Activated T-helper 1 cell treated with anti-CD3 and anti-CD28 coated beads, Interleukin-12 subunit alpha, Interleukin-12 subunit beta, Interleukin-2, Interleukin-4 antibody, amounts not matched to agents 30 ng/mL and 10 ng/mL and 1 ng/mL, durations not matched to agents 14 hours and 24 hours and 36 hours (primary cell): ENCODE measurements around the gene RPP21. TPM values are rescaled to one million over a fixed set of nuclear protein-coding genes. Genes with fewer than 3 reads are reported as not detected.

Experiments used
- DNase-seq: peaks from one replicate; pipeline ENCODE4 v3.0.0; 2021; ENCODE audit warnings: low spot score
- H3K27ac Mint-ChIP-seq: one replicate; pipeline ENCODE4 v1.8.0; 2021; ENCODE audit warnings: mild to moderate bottlenecking, mixed read lengths
- H3K27me3 Mint-ChIP-seq: one replicate; pipeline ENCODE4 v1.8.0; 2022; ENCODE audit warnings: mild to moderate bottlenecking, moderate library complexity, mixed read lengths; ENCODE audit not compliant: insufficient read depth
- H3K36me3 Mint-ChIP-seq: one replicate; pipeline ENCODE4 v1.8.0; 2021; ENCODE audit warnings: low read depth, mixed read lengths
- H3K4me1 Mint-ChIP-seq: one replicate; pipeline ENCODE4 v1.8.0; 2021; ENCODE audit warnings: low read depth, mixed read lengths
- H3K4me3 Mint-ChIP-seq: one replicate; pipeline ENCODE4 v1.8.0; 2021; ENCODE audit warnings: mild to moderate bottlenecking, moderate library complexity, mixed read lengths
- H3K9me3 Mint-ChIP-seq: one replicate; pipeline ENCODE4 v1.8.0; 2021; ENCODE audit warnings: mixed read lengths
- intact Hi-C: fragments of 100-400 bp; cut with micrococcal nuclease; formaldehyde crosslinking; loops from one replicate; pipeline ENCODE4 v1.15.1; 2024
- total RNA-seq: library from RNA; stranded (reverse); gene quantifications from 2 replicates; pipeline ENCODE4 v1.2.3, GENCODE V29; 2022

RPP21 gene
- total RNA-seq, 1 donor from 2014 or later = 62.8 TPM

- H3K27me3 Mint-ChIP-seq = peaks cover 2% of the 10 kb centered on the region
- intact Hi-C loops = no loop called here
- no peak overlapping the region for H3K4me3 Mint-ChIP-seq
- H3K36me3 Mint-ChIP-seq = peaks cover 44% of the 10 kb centered on the region
- no peak for DNase-seq
- H3K27ac Mint-ChIP-seq = no peak overlapping the region
- no peaks in the 10 kb centered on the region for H3K9me3 Mint-ChIP-seq
- peaks cover 24% of the 10 kb centered on the region for H3K4me1 Mint-ChIP-seq
Observed at GRCh38 chr6:30341218-30341617, 3.7 kb upstream of the RPP21 start.

GRCh38 chr6:30341728-30342127 is 3.2 kb upstream of the RPP21 start:
- DNase-seq = no peak
- Mint-ChIP-seq H3K36me3 (peaks cover 42% of the 10 kb centered on the region), H3K4me3 (no peak overlapping the region), H3K9me3 (no peaks in the 10 kb centered on the region), H3K27ac (no peak overlapping the region), H3K4me1 (peaks cover 26% of the 10 kb centered on the region), H3K27me3 (peaks cover 2% of the 10 kb centered on the region)
- intact Hi-C loops = no loop called here

- DNase-seq = no peak
- Mint-ChIP-seq H3K9me3 (no peaks in the 10 kb centered on the region), H3K4me3 (peak overlapping the region; percentile 91), H3K4me1 (peaks cover 32% of the 10 kb centered on the region), H3K27ac (peak overlapping the region; percentile 80), H3K27me3 (peaks cover 2% of the 10 kb centered on the region), H3K36me3 (peaks cover 35% of the 10 kb centered on the region)
- intact Hi-C loops = no loop called here
Observed at GRCh38 chr6:30344191-30344867, 627 bp upstream of the RPP21 start.

- no peak for DNase-seq
- peaks cover 33% of the 10 kb centered on the region for H3K36me3 Mint-ChIP-seq
- H3K4me3 Mint-ChIP-seq = peak overlapping the region; percentile 91
- H3K4me1 Mint-ChIP-seq = peaks cover 39% of the 10 kb centered on the region
- H3K27me3 Mint-ChIP-seq = peaks cover 10% of the 10 kb centered on the region
- no peaks in the 10 kb centered on the region for H3K9me3 Mint-ChIP-seq
- intact Hi-C loops = loop anchor here (1.0 to 5.0 kb wide), 7 partner anchors 21 to 562 kb away; partner anchors contain the start of genes DHX16, GTF2H4 and PPP1R11
- peak overlapping the region; percentile 62 for H3K27ac Mint-ChIP-seq
Observed at GRCh38 chr6:30345852-30346251, 896 bp downstream of the RPP21 start.

- Mint-ChIP-seq H3K4me1 (peaks cover 43% of the 10 kb centered on the region), H3K27ac (no peak overlapping the region), H3K27me3 (peaks cover 33% of the 10 kb centered on the region), H3K4me3 (no peak overlapping the region), H3K36me3 (peaks cover 17% of the 10 kb centered on the region), H3K9me3 (no peaks in the 10 kb centered on the region)
- no peak for DNase-seq
- intact Hi-C loops = loop anchor here (5.0 kb wide), 3 partner anchors 247 to 323 kb away; partner anchors contain the start of genes DHX16 and PPP1R11
Observed at GRCh38 chr6:30348957-30349356, 4.0 kb downstream of the RPP21 start.

- intact Hi-C loops = loop anchor here (5.0 kb wide), 3 partner anchors 247 to 323 kb away; partner anchors contain the start of genes DHX16 and PPP1R11
Observed at GRCh38 chr6:30349421-30350177, 4.6 kb downstream of the RPP21 start.

GRCh38 chr6:30350524-30350923 is 5.6 kb downstream of the RPP21 start:
- Mint-ChIP-seq H3K4me1 (peaks cover 34% of the 10 kb centered on the region), H3K4me3 (no peak overlapping the region), H3K36me3 (peaks cover 15% of the 10 kb centered on the region), H3K9me3 (no peaks in the 10 kb centered on the region), H3K27me3 (peaks cover 48% of the 10 kb centered on the region), H3K27ac (no peak overlapping the region)
- no peak for DNase-seq
- intact Hi-C loops = no loop called here

More at GRCh38 chr6:30349421-30350177, 4.6 kb downstream of the RPP21 start:
- Mint-ChIP-seq H3K4me1 (peaks cover 36% of the 10 kb centered on the region), H3K9me3 (no peaks in the 10 kb centered on the region), H3K36me3 (peaks cover 17% of the 10 kb centered on the region), H3K27ac (no peak overlapping the region), H3K27me3 (peaks cover 39% of the 10 kb centered on the region), H3K4me3 (no peak overlapping the region)
- DNase-seq = no peak

GRCh38 chr6:30352550-30352949 is 7.6 kb downstream of the RPP21 start:
- no peak for DNase-seq
- peaks cover 61% of the 10 kb centered on the region for H3K27me3 Mint-ChIP-seq
- H3K9me3 Mint-ChIP-seq = no peaks in the 10 kb centered on the region
- H3K27ac Mint-ChIP-seq = no peak overlapping the region
- intact Hi-C loops = no loop called here
- peaks cover under 1% of the 10 kb centered on the region for H3K36me3 Mint-ChIP-seq
- peaks cover 27% of the 10 kb centered on the region for H3K4me1 Mint-ChIP-seq
- H3K4me3 Mint-ChIP-seq = no peak overlapping the region

GRCh38 chr6:30355281-30355680 is 10.3 kb downstream of the RPP21 start:
- Mint-ChIP-seq H3K27me3 (peaks cover 77% of the 10 kb centered on the region), H3K27ac (no peak overlapping the region), H3K4me3 (no peak overlapping the region), H3K4me1 (peaks cover 19% of the 10 kb centered on the region), H3K9me3 (no peaks in the 10 kb centered on the region), H3K36me3 (no peaks in the 10 kb centered on the region)
- no peak for DNase-seq
- intact Hi-C loops = loop anchor here (5.0 kb wide), 1 partner anchor 112 kb away; no protein-coding TSS in a partner anchor

- H3K4me1 Mint-ChIP-seq = peaks cover 10% of the 10 kb centered on the region
- no peak overlapping the region for H3K27ac Mint-ChIP-seq
- H3K27me3 Mint-ChIP-seq = peaks cover 78% of the 10 kb centered on the region
- H3K4me3 Mint-ChIP-seq = no peak overlapping the region
- no peak for DNase-seq
- H3K9me3 Mint-ChIP-seq = no peaks in the 10 kb centered on the region
- no peaks in the 10 kb centered on the region for H3K36me3 Mint-ChIP-seq
- intact Hi-C loops = loop anchor here (2.0 to 5.0 kb wide), 2 partner anchors 96 to 111 kb away; no protein-coding TSS in a partner anchor
Observed at GRCh38 chr6:30356536-30356935, 11.6 kb downstream of the RPP21 start.

GRCh38 chr6:30357678-30358540 is 13.0 kb downstream of the RPP21 start:
- Mint-ChIP-seq H3K27ac (no peak overlapping the region), H3K36me3 (no peaks in the 10 kb centered on the region), H3K9me3 (no peaks in the 10 kb centered on the region), H3K4me1 (peaks cover 10% of the 10 kb centered on the region), H3K4me3 (peak overlapping the region; percentile 82), H3K27me3 (peaks cover 73% of the 10 kb centered on the region)
- intact Hi-C loops = loop anchor here (1.0 to 5.0 kb wide), 3 partner anchors 39 to 109 kb away; no protein-coding TSS in a partner anchor
- peak; percentile 16 for DNase-seq

GRCh38 chr6:30359276-30359675 is 14.3 kb downstream of the RPP21 start:
- H3K4me3 Mint-ChIP-seq = no peak overlapping the region

More at GRCh38 chr6:30359276-30359675, 14.3 kb downstream of the RPP21 start:
- Mint-ChIP-seq H3K27me3 (peaks cover 76% of the 10 kb centered on the region), H3K36me3 (no peaks in the 10 kb centered on the region), H3K9me3 (no peaks in the 10 kb centered on the region), H3K4me1 (peaks cover 10% of the 10 kb centered on the region), H3K27ac (no peak overlapping the region)
- intact Hi-C loops = loop anchor here (5.0 kb wide), 1 partner anchor 108 kb away; no protein-coding TSS in a partner anchor
- DNase-seq = no peak
